HUDEP-2 (cell line): ENCODE results near the gene DNER.
"Not testable (repeated sequence)": the region's sequence is repeated elsewhere in the genome, so short reads cannot be mapped to it uniquely, and the experiment has no call there.

Experiments
- DNase-seq, 76 experiments: peaks; one replicate each; lab custom pipeline; 2025; ENCODE audit not compliant: unreplicated experiment in 76 of 76; lab: John Stamatoyannopoulos, UW

The DNER gene, protein sequence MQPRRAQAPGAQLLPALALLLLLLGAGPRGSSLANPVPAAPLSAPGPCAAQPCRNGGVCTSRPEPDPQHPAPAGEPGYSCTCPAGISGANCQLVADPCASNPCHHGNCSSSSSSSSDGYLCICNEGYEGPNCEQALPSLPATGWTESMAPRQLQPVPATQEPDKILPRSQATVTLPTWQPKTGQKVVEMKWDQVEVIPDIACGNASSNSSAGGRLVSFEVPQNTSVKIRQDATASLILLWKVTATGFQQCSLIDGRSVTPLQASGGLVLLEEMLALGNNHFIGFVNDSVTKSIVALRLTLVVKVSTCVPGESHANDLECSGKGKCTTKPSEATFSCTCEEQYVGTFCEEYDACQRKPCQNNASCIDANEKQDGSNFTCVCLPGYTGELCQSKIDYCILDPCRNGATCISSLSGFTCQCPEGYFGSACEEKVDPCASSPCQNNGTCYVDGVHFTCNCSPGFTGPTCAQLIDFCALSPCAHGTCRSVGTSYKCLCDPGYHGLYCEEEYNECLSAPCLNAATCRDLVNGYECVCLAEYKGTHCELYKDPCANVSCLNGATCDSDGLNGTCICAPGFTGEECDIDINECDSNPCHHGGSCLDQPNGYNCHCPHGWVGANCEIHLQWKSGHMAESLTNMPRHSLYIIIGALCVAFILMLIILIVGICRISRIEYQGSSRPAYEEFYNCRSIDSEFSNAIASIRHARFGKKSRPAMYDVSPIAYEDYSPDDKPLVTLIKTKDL

DNA sequence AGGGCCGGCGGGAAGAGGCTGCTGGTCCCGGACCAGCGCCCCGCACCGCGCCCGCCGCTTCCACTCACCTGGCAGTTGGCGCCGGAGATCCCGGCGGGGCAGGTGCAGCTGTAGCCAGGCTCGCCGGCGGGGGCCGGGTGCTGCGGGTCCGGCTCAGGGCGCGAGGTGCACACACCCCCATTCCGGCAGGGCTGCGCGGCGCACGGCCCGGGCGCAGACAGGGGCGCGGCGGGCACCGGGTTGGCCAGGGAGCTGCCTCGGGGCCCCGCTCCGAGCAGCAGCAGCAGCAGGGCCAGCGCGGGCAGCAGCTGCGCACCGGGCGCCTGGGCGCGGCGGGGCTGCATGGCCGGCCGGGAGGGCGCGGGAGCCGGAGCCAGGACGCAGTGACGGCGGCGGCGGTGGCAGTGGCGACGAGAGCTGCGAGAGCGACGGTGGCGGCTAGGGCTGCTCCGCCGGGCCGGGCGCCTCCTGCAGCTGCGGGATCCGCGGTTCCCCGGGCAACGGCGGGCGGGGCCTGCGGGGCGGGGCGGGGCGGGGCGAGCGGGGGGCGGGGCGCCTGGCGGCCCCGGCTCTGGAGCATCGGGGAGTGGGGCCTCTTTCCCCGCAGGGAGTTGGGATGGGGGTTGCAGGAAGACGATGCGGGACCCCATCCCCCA is at the start of gene DNER:
DNER (minus strand) TSS at position 476 of the 656 bp plus-strand sequence; CDS start at position 344, 132 bp downstream.
- peak in 33 of 76 experiments; percentile 2 to 43 (median 23) for DNase-seq

GRCh38 chr2:229761663-229762062 is 47.3 kb upstream of the DNER start:
- no peak for DNase-seq

DNA sequence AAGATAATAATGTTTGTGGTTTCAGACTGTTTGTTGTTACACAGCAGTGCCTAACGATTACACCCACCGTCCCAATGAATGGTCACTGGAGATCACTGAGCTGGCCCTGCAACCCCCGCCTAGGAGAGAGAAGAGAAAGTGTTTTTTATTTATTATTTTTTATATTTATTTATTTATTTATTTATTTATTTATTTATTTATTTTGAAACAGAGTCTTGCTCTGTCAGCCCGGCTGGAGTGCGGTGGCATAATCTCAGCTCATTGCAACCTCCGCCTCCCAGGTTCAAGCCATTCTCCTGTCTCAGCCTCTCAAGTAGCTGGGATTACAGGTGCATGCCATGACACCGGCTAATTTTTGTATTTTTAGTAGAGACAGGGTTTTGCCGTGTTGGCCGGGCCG is 43.1 kb upstream of the DNER start:
- DNase-seq: not testable (repeated sequence)

DNA sequence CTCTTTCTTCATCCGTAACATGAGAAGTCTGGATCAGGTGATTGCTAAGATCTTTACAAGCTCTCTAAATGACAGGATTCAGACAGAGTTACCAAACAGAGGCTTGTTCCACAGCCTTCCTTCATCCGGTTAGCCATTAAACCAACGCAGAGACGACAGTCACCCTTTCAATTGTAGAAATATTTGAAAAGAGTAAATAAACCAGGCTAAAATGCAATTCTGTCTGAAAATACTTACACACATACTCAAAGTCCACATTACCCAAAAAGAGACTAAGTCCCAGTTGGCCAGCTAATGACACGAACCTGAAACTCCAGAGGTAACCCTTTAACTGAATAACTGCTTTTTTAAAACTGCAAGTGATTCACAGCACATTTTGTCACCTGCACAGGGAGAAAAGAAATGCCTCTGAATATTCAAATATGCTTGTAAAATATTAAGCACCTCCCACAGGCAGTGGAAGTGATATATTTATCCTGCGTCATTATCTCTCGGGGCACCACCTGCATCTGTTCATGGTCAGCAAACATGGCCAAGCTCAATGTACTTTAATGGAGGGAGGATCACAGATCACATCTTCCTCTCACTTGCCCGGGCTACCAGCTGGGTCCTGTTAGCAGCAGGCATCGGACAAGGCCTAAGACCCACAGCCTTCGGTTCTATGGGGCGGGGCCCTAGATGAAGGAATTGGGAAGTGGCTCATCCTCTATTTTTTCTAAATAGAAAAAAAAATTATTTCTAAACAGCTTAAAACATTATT is 38.8 kb upstream of the DNER start:
- DNase-seq: no peak

DNA sequence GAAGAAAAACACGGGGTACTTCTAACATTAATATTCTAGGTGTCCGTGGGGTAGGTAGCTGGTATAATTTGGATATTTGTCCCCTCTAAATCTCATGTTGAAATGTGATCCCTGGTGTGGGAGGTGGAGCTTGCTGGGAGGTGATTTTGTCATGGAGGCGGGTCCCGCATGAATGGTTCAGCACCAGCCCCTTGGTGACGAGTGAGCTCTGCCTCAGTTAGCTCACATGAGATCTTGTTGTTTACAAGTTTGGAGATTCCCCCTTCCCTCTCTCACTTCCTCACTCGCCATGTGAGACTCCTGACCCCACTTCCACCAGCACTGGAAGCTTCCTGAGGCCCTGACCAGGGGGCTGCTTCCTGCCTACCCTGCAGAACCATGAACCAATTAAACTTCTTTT is 35.4 kb upstream of the DNER start:
- DNase-seq: no peak

- no peak for DNase-seq
These were observed 34.6 kb upstream of the DNER start for GRCh38 chr2:229748950-229749349.

GRCh38 chr2:229742691-229743090 is 28.3 kb upstream of the DNER start:
- not testable (repeated sequence) for DNase-seq

- peak in 29 of 76 experiments; percentile 4 to 75 (median 35) for DNase-seq
These were observed 25.9 kb upstream of the DNER start for GRCh38 chr2:229740279-229740678.

DNA sequence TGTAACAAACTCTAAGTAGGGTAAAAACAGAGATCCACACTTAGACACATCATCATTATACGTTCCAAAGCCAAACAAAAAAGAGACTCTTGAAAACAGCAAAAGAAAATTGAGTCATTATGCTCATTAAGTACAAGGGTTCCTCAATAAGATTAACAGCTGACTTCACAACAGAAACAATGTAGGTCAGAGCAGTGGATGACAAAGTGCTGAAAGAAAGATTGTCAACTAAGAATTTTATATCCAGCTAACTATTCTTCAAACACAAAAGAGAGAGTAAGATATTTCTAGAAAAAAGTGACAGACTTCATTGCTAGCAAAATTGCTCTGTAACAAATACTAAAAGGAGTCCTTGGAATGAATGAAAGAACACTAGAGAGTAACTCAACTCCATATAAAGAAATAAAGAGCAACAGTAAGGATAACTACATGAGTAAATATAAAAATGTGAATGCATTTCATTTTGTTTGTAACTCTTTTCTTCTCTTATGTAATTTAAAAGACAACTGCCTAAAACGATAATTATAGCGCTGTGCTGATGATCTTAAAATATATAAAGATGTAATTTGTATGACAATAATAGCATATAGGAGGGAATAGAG is 23.8 kb upstream of the DNER start:
- no peak for DNase-seq

- no peak for DNase-seq
These were observed 20.1 kb upstream of the DNER start for GRCh38 chr2:229734410-229734809.

GRCh38 chr2:229733611-229734245 is 19.4 kb upstream of the DNER start:
- DNase-seq: no peak

DNA sequence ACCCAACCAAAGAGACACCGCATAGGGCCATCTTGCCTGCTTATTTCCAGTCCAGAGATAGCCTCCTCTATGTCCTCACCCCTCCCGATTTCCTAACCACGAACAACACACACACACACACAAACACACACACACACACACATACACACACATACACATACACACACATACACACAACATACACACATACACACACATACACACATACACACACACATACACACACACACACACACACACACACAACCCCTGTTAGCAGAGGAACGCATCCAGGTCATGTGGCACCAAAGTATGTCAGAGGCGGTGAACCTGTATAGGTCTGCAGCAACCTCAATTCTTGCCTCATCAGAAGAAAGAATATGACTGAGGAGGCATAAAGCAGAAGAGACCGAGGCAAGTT is 18.5 kb upstream of the DNER start:
- DNase-seq: no peak

DNA sequence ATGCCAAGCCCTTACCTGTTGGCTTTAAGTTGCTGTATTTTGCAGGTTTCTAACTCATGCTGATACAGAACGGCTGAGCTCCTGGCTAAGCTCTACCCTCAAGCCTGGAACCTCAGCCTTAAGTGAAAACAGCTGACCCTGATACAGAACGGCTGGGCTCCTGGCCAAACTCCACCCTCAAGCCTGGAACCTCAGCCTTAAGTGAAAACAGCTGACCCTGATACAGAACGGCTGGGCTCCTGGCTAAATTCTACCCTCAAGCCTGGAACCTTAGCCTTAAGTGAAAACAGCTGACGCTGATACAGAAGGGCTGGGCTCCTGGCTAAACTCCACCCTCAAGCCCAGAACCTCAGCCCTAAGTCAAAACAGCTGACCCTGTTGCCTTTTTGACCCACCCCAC is 17.6 kb upstream of the DNER start:
- DNase-seq: peak in 58 of 76 experiments; percentile 2 to 86 (median 35)

DNA sequence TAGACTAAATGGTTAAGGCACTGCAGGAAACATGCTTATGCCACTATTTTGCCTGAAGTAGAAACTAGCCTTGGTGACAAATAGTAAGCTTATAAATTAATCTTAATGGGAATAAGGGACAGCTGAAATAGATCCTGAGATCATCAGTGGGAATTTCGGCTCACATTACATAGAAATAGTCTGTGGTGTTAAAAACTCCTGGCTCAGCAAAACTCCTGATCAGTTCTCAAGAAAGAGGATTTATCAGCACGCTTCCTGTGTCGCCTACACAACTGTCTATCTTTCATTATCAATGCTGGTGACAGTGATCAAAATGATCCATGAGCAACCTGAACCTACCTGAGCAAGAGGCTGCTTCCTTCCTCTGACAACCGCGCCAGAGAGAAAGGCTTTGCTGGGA is 17.0 kb upstream of the DNER start:
- DNase-seq: no peak

GRCh38 chr2:229728370-229728769 is 14.0 kb upstream of the DNER start:
- DNase-seq: no peak

- DNase-seq: no peak
These were observed 12.3 kb upstream of the DNER start for GRCh38 chr2:229726643-229727042.

GRCh38 chr2:229725716-229726574 is 11.6 kb upstream of the DNER start:
- no peak for DNase-seq

DNA sequence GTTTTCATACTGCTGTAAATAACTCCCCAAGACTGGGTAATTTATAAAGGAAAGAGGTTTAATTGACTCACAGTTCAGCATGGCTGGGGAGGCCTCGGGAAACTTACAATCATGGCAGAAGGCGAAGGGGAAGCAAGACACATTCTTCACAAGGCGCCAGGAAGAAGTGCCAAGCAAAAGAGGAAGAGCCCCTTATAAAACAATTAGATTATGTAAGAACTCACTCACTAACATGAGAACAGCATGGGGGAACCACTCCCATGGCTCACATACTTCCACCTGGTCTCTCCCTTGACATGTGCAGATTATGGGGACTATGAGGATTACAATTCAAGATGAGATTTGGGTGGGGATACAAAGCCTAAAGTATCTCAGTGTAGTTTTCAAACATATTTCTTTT is 8.8 kb upstream of the DNER start:
- DNase-seq: not testable (repeated sequence)
